HEK293 (cell line): ENCODE measurements around the gene TFAP2B.

Experiments used
- CTCF ChIP-seq: fragments of 450-650 bp; formaldehyde crosslinking; IDR thresholded peaks from 2 replicates; pipeline ENCODE4 v1.5.1; 2016; ENCODE audit warnings: missing biosample characterization, missing genetic modification characterization
- HOXC10 ChIP-seq: sonication (generic); formaldehyde crosslinking; IDR thresholded peaks from 2 replicates; pipeline ENCODE4 v1.8.1; 2023; ENCODE audit warnings: mild to moderate bottlenecking, missing genetic modification reagents
- PRDM2 ChIP-seq: fragments of 450-650 bp; formaldehyde crosslinking; IDR thresholded peaks from 2 replicates; pipeline ENCODE4 v1.5.1; 2016; ENCODE audit warnings: missing biosample characterization, missing genetic modification characterization, borderline replicate concordance
- REST ChIP-seq: fragments of 450-650 bp; formaldehyde crosslinking; IDR thresholded peaks from 2 replicates; pipeline ENCODE4 v1.5.1; 2016; ENCODE audit warnings: missing biosample characterization, missing genetic modification characterization
- TCF7L2 ChIP-seq: IDR thresholded peaks from 2 replicates; pipeline ENCODE4 v1.6.1; 2011; ENCODE audit warnings: low read depth, mild to moderate bottlenecking, inconsistent platforms, low read length, moderate library complexity, borderline replicate concordance
- YY1 ChIP-seq: fragments of 450-650 bp; formaldehyde crosslinking; IDR thresholded peaks from 2 replicates; pipeline ENCODE4 v1.5.1; 2018; ENCODE audit warnings: missing biosample characterization, missing genetic modification characterization
- ZBTB10 ChIP-seq: fragments of 450-650 bp; formaldehyde crosslinking; IDR thresholded peaks from 2 replicates; pipeline ENCODE4 v1.5.1; 2016; ENCODE audit warnings: missing biosample characterization, missing genetic modification characterization
- ZNF221 ChIP-seq: fragments of 450-650 bp; formaldehyde crosslinking; IDR thresholded peaks from 2 replicates; pipeline ENCODE4 v1.5.1; 2017; ENCODE audit warnings: missing biosample characterization, missing genetic modification characterization, borderline replicate concordance
- ZNF274 ChIP-seq, 2 experiments: fragments of 200-500 bp in 1 of 2; fragments of 450-650 bp in 1 of 2; sonication (Bioruptor generic) in 1 of 2; formaldehyde crosslinking in 1 of 2; IDR thresholded peaks; 2 replicates each; pipeline versions ENCODE4 v1.5.1 to v1.6.1; 2014 to 2016; ENCODE audit warnings: borderline replicate concordance in 1 of 2, inconsistent platforms in 1 of 2, low read length in 1 of 2, missing biosample characterization in 1 of 2, missing genetic modification characterization in 1 of 2
- ZNF513 ChIP-seq: fragments of 450-650 bp; IDR thresholded peaks from 2 replicates; pipeline ENCODE4 v1.5.1; 2018; ENCODE audit warnings: missing biosample characterization, missing genetic modification characterization
- ZNF529 ChIP-seq: fragments of 450-650 bp; formaldehyde crosslinking; IDR thresholded peaks from 2 replicates; pipeline ENCODE4 v1.5.1; 2017; ENCODE audit warnings: missing genetic modification characterization, missing biosample characterization; ENCODE audit not compliant: insufficient replicate concordance
- ZNF629 ChIP-seq: fragments of 450-650 bp; formaldehyde crosslinking; IDR thresholded peaks from 2 replicates; pipeline ENCODE4 v1.5.1; 2017; ENCODE audit warnings: missing biosample characterization, missing genetic modification characterization

- no peak for TF ChIP-seq CTCF (tag by site-specific recombination)
- TF ChIP-seq ZNF513, result no peak
- TF ChIP-seq ZNF221 (tag by site-specific recombination), result no peak
- no peak for TF ChIP-seq ZBTB10 (tag by site-specific recombination)
- no peak for TF ChIP-seq ZNF529 (tag by site-specific recombination)
- no peak for TF ChIP-seq YY1 (tag by site-specific recombination)
- no peak for TF ChIP-seq ZNF274 (IDR thresholded peaks at IDR 0.05; ENCODE audit: low read length)
- TF ChIP-seq ZNF274 (tag by site-specific recombination; IDR thresholded peaks at IDR 0.05; ENCODE audit: borderline replicate concordance), result no peak
- no peak for TF ChIP-seq PRDM2 (tag by site-specific recombination)
- no peak for TF ChIP-seq TCF7L2
- TF ChIP-seq HOXC10, result no peak
- TF ChIP-seq ZNF629 (tag by site-specific recombination), result no peak
- no peak for TF ChIP-seq REST (tag by site-specific recombination)
Measured at GRCh38 chr6:50842861-50843384, 24.3 kb downstream of the TFAP2B start.
